ENCODE data around the gene CDC42.

DNA sequence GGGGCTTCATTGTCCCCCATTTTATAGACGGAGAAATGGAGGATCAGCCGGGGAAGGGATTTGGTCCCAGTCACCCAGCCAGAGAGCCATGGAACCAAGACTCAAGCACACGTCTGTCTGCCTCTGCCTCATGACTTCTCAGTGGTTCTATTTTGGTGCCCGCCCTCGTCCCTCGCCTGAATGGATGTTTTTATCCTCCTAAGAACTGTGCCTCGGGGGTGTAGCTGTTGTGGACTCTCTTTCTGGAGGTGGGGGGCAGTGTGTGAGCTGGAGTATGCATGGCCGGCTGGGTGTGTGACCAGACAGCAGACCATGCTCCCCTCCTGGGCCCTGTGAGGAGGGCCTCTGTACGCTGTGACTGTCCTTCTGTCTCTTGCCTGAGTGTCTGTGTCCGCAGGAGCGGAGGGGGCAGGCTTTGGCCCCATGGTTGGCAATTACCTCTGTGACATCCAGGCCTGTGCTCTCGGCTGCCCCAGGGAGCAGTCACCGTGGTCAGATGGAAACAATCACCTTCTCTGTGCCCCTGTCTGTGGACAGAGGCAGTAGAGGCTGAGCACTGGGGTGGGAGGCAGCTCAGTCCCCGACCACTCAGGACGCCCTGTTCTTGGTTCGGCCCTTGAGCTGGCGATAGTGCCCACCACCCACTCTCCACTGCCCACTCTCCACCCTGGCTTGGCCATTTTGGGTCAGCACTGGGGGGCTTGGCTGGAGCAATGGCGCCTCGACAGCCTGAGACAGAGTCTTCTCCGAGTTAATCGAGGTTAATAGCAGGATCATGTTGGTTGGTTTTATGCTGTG, 70.0 kb downstream of the CDC42 start:
- TF ChIP-seq POLR2A (IDR thresholded peaks at IDR 0.05; ENCODE audit: low read length): no peak
- no peak for TF ChIP-seq GATA1 (IDR thresholded peaks at IDR 0.05; ENCODE audit: low read depth, low read length)

All from erythroblast (primary cell).